HCT116 (cell line): ENCODE results near the gene TNFRSF1A.

Experiments used
- ATF3 ChIP-seq: IDR thresholded peaks from 2 replicates; pipeline ENCODE4 v1.6.1; 2012
- CEBPB ChIP-seq: IDR thresholded peaks from 2 replicates; pipeline ENCODE4 v1.6.1; 2012; ENCODE audit warnings: low read depth
- CTCF ChIP-seq, 3 experiments: fragments of 200-600 bp in 1 of 3; sonication (generic) in 1 of 3; IDR thresholded peaks in 2 of 3; conservative IDR thresholded peaks in 1 of 3; 2 replicates each; pipeline ENCODE4 v1.5.1; 2012 to 2017; ENCODE audit warnings: low read depth in 2 of 3, low read length in 2 of 3, antibody characterized with exemption in 1 of 3, borderline replicate concordance in 1 of 3, control low read depth in 1 of 3, mild to moderate bottlenecking in 1 of 3, mixed read lengths in 1 of 3, mixed run types in 1 of 3, moderate library complexity in 1 of 3; ENCODE audit not compliant: insufficient read depth in 1 of 3
- ELF1 ChIP-seq: IDR thresholded peaks from 2 replicates; pipeline ENCODE4 v1.6.1; 2012; ENCODE audit warnings: low read depth, borderline replicate concordance
- EZH2 ChIP-seq: fragments of 200-600 bp; sonication (generic); IDR thresholded peaks from 2 replicates; pipeline ENCODE4 v1.6.1; 2017; ENCODE audit warnings: antibody characterized with exemption, mixed run types
- EZH2phosphoT487 ChIP-seq: fragments of 200-600 bp; IDR thresholded peaks from 2 replicates; pipeline ENCODE4 v1.6.1; 2018; ENCODE audit warnings: antibody characterized with exemption, borderline replicate concordance
- MAX ChIP-seq: IDR thresholded peaks from 2 replicates; pipeline ENCODE4 v1.6.1; 2012
- POLR2A ChIP-seq: IDR thresholded peaks from 2 replicates; pipeline ENCODE4 v1.7.0; 2011; ENCODE audit warnings: borderline replicate concordance; ENCODE audit not compliant: insufficient read depth, insufficient read length; ENCODE audit errors: extremely low read depth
- POLR2AphosphoS5 ChIP-seq: IDR thresholded peaks from 2 replicates; pipeline ENCODE4 v1.6.1; 2011; ENCODE audit warnings: mild to moderate bottlenecking, low read depth, low read length, moderate library complexity
- REST ChIP-seq: IDR thresholded peaks from 2 replicates; pipeline ENCODE4 v1.6.1; 2012; ENCODE audit warnings: low read depth
- SP1 ChIP-seq: IDR thresholded peaks from 2 replicates; pipeline ENCODE4 v1.6.1; 2012; ENCODE audit warnings: low read depth
- SRF ChIP-seq: IDR thresholded peaks from 2 replicates; pipeline ENCODE4 v1.6.1; 2012; ENCODE audit warnings: low read depth
- YY1 ChIP-seq: IDR thresholded peaks from 2 replicates; pipeline ENCODE4 v1.6.1; 2011; ENCODE audit warnings: low read length, low read depth, moderate library complexity, mild to moderate bottlenecking; ENCODE audit not compliant: insufficient replicate concordance; ENCODE audit errors: extremely low read depth
- ZFX ChIP-seq: fragments of 450-650 bp; IDR thresholded peaks from 2 replicates; pipeline ENCODE4 v1.6.1; 2017

- no peak for TF ChIP-seq POLR2A
- TF ChIP-seq CTCF (IDR thresholded peaks at IDR 0.05 in 2 of 3, conservative IDR thresholded peaks at IDR 0.05 in 1 of 3; ENCODE audit: borderline replicate concordance in 1 of 3, insufficient read depth in 1 of 3, low read depth in 2 of 3, low read length in 2 of 3): no peak
- no peak for TF ChIP-seq POLR2AphosphoS5
- no peak for TF ChIP-seq SP1
- no peak for TF ChIP-seq ZFX
- TF ChIP-seq ATF3: no peak
- no peak for TF ChIP-seq SRF
- TF ChIP-seq CEBPB: no peak
- no peak for TF ChIP-seq YY1
- TF ChIP-seq MAX: no peak
- no peak for TF ChIP-seq REST
- TF ChIP-seq EZH2: no peak
- TF ChIP-seq EZH2phosphoT487: no peak
- TF ChIP-seq ELF1: no peak
Measured at GRCh38 chr12:6382371-6382770, 40.5 kb upstream of the TNFRSF1A start.
